ENCODE data around the gene ITIH1. TPM values are rescaled to one million over a fixed set of nuclear protein-coding genes. Genes with fewer than 3 reads are reported as not detected.

ITIH1 gene
- total RNA-seq, 3 donors from 2014 or later (not counting 1 experiment from before 2014, with no cell fraction given) = 0.56 TPM; not detected in 2

DNA sequence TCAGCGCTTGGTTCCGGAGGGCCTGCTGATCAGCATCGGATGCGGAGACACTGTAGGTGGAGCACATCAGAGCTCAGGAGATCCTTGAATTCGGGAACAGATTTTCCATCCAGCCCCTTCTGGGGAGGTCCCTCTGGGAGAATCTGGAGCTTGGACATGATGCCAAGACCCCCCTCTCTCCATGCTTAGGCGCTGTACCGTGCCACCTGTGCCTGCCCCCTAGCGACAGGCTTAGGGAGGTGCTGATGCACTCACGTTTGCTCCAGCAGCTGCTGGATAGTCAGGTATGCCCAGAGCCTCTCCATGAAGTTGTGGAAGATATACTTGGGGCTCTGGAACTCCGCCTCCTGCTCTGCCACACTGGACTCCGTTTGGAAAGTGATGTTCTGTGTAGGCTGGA lies 43.3 kb downstream of the ITIH1 start:
- no peaks in the 10 kb centered on the region for H3K9me3 ChIP-seq (ENCODE audit: control insufficient read depth, insufficient read depth, low read length)
- no peaks in the 10 kb centered on the region for H3K4me1 Mint-ChIP-seq
- DNase-seq (peak in 1 of 2 donors; percentile 40), ATAC-seq (no peak)
- no peak overlapping the region for H3K4me3 Mint-ChIP-seq
- no peak overlapping the region for H3K27ac ChIP-seq (ENCODE audit: low read length)
- H3K4me3 ChIP-seq (ENCODE audit: low read length) = no peak overlapping the region
- WGBS (ENCODE audit: insufficient coverage) = 72% methylated on average over 11 of the region's 11 CpGs
- H3K36me3 Mint-ChIP-seq = no peaks in the 10 kb centered on the region
- intact Hi-C loops (cut with micrococcal nuclease) = no loop called here
- H3K4me1 ChIP-seq (ENCODE audit: control insufficient read depth, insufficient read depth, low read length) = no peaks in the 10 kb centered on the region
- H3K27me3 ChIP-seq (ENCODE audit: control insufficient read depth, insufficient read depth, low read length) = no peaks in the 10 kb centered on the region
- H3K27me3 Mint-ChIP-seq (ENCODE audit: low read depth in 2 of 2) = no peaks in the 10 kb centered on the region
- H3K9me3 Mint-ChIP-seq = no peaks in the 10 kb centered on the region
- H3K27ac Mint-ChIP-seq = no peak overlapping the region
- peaks cover 7% of the 10 kb centered on the region for H3K36me3 ChIP-seq (ENCODE audit: control insufficient read depth, insufficient read depth, low read length)
- TF ChIP-seq, protein P1, sequence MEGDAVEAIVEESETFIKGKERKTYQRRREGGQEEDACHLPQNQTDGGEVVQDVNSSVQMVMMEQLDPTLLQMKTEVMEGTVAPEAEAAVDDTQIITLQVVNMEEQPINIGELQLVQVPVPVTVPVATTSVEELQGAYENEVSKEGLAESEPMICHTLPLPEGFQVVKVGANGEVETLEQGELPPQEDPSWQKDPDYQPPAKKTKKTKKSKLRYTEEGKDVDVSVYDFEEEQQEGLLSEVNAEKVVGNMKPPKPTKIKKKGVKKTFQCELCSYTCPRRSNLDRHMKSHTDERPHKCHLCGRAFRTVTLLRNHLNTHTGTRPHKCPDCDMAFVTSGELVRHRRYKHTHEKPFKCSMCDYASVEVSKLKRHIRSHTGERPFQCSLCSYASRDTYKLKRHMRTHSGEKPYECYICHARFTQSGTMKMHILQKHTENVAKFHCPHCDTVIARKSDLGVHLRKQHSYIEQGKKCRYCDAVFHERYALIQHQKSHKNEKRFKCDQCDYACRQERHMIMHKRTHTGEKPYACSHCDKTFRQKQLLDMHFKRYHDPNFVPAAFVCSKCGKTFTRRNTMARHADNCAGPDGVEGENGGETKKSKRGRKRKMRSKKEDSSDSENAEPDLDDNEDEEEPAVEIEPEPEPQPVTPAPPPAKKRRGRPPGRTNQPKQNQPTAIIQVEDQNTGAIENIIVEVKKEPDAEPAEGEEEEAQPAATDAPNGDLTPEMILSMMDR (IDR thresholded peaks at IDR 0.05) = peak; percentile 22

DNA sequence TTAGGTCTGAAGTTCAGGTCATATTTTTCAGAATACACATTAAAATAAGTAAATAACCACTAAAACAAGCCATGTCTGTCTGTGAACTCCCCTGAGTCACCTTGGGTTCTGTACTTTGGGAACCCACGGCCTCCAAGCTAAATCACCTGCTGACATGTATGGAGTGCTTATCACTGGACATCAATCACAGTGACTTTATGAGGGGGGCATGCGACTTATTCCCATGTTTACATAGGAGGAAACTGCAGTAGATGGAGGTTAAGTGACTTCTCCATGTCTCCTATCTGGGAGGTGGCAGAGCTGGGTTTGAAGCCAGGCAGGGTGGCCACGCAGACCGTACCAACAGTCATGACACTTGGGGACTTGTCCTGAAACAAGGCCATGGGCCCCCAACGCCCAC lies 45.0 kb downstream of the ITIH1 start:
- 94% methylated on average over 5 of the region's 5 CpGs for WGBS (ENCODE audit: insufficient coverage)
- Histone ChIP-seq H3K27me3 (ENCODE audit: control insufficient read depth, insufficient read depth, low read length) (no peaks in the 10 kb centered on the region), H3K4me1 (ENCODE audit: control insufficient read depth, insufficient read depth, low read length) (no peaks in the 10 kb centered on the region), H3K27ac (ENCODE audit: low read length) (no peak overlapping the region), H3K4me3 (ENCODE audit: low read length) (no peak overlapping the region), H3K36me3 (ENCODE audit: control insufficient read depth, insufficient read depth, low read length) (peaks cover 7% of the 10 kb centered on the region), H3K9me3 (ENCODE audit: control insufficient read depth, insufficient read depth, low read length) (no peaks in the 10 kb centered on the region)
- Mint-ChIP-seq H3K27ac (no peak overlapping the region), H3K36me3 (no peaks in the 10 kb centered on the region), H3K4me1 (no peaks in the 10 kb centered on the region), H3K9me3 (no peaks in the 10 kb centered on the region), H3K4me3 (no peak overlapping the region), H3K27me3 (ENCODE audit: low read depth in 2 of 2) (no peaks in the 10 kb centered on the region)
- DNase-seq (no peak), ATAC-seq (no peak)
- TF ChIP-seq, protein P1 (IDR thresholded peaks at IDR 0.05) = no peak
- intact Hi-C loops (cut with micrococcal nuclease) = no loop called here

DNA sequence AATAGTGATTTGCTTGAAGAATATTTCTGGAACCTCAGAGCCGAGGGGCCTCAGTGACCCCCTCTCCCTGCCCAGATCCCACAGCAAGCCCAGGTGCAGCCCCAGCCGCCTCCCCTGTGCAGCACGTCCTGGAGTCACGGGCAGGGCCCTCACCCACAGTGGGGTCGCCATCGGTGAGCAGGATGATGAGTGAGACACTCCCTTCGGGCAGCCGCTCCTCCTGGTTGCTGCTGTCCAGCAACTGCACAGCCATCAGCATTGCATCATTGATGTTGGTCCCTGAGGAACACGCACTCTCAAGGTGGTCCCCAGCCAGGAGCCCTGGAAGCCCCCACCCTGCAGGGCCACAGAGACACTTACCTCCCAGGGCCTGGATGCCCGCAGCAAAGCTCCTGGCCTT lies 46.6 kb downstream of the ITIH1 start:
- Mint-ChIP-seq H3K27me3 (ENCODE audit: low read depth in 2 of 2) (no peaks in the 10 kb centered on the region), H3K27ac (no peak overlapping the region), H3K36me3 (no peaks in the 10 kb centered on the region), H3K9me3 (no peaks in the 10 kb centered on the region), H3K4me1 (no peaks in the 10 kb centered on the region), H3K4me3 (no peak overlapping the region)
- intact Hi-C loops (cut with micrococcal nuclease) = no loop called here
- DNase-seq = no peak
- peaks cover 7% of the 10 kb centered on the region for H3K36me3 ChIP-seq (ENCODE audit: control insufficient read depth, insufficient read depth, low read length)
- ATAC-seq = no peak
- TF ChIP-seq, protein P1 (IDR thresholded peaks at IDR 0.05) = no peak
- H3K9me3 ChIP-seq (ENCODE audit: control insufficient read depth, insufficient read depth, low read length) = no peaks in the 10 kb centered on the region
- H3K27me3 ChIP-seq (ENCODE audit: control insufficient read depth, insufficient read depth, low read length) = no peaks in the 10 kb centered on the region
- no peak overlapping the region for H3K4me3 ChIP-seq (ENCODE audit: low read length)
- WGBS (ENCODE audit: insufficient coverage) = 93% methylated on average over 10 of the region's 10 CpGs
- H3K4me1 ChIP-seq (ENCODE audit: control insufficient read depth, insufficient read depth, low read length) = no peaks in the 10 kb centered on the region
- no peak overlapping the region for H3K27ac ChIP-seq (ENCODE audit: low read length)

DNA sequence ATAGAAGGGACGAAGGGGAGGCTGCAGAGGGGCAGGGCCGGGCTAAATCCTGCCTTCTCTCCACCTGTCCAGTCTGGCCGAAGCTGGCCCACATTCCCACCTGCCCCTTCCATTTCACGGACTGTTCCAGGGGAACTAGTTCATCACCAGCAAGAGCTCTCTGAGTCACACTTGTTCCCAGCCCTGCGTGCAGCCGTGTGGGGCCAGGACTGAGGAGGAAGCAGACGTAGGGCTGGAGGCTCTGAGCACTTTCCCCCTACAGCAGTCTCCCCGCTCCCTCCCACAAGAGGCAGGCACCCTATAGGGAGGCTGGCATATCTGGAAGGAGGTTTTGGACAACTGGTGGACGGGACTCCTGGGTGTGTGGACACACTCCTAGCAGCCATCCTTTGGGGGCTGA lies 50.0 kb downstream of the ITIH1 start:
- Histone ChIP-seq H3K9me3 (ENCODE audit: control insufficient read depth, insufficient read depth, low read length) (no peaks in the 10 kb centered on the region), H3K27me3 (ENCODE audit: control insufficient read depth, insufficient read depth, low read length) (no peaks in the 10 kb centered on the region), H3K4me1 (ENCODE audit: control insufficient read depth, insufficient read depth, low read length) (no peaks in the 10 kb centered on the region), H3K36me3 (ENCODE audit: control insufficient read depth, insufficient read depth, low read length) (peaks cover 7% of the 10 kb centered on the region), H3K27ac (ENCODE audit: low read length) (no peak overlapping the region), H3K4me3 (ENCODE audit: low read length) (no peak overlapping the region)
- H3K36me3 Mint-ChIP-seq = no peaks in the 10 kb centered on the region
- no peaks in the 10 kb centered on the region for H3K27me3 Mint-ChIP-seq (ENCODE audit: low read depth in 2 of 2)
- no peak for ATAC-seq
- TF ChIP-seq, protein P1 (IDR thresholded peaks at IDR 0.05) = no peak
- H3K4me1 Mint-ChIP-seq = peaks cover 0 to 6% of the 10 kb centered on the region in 2 donors
- 86% methylated on average over 9 of the region's 9 CpGs for WGBS (ENCODE audit: insufficient coverage)
- intact Hi-C loops (cut with micrococcal nuclease) = no loop called here
- no peak for DNase-seq
- H3K9me3 Mint-ChIP-seq = no peaks in the 10 kb centered on the region
- H3K4me3 Mint-ChIP-seq = no peak overlapping the region
- H3K27ac Mint-ChIP-seq = no peak overlapping the region
